ENCODE measurements around the gene AFF2. TPM values are rescaled to one million over a fixed set of nuclear protein-coding genes. Genes with fewer than 3 reads are reported as not detected.

AFF2 gene
- total RNA-seq, 4 donors from 2014 or later: 0.43 to 7.9 (median 4.3) TPM

DNA sequence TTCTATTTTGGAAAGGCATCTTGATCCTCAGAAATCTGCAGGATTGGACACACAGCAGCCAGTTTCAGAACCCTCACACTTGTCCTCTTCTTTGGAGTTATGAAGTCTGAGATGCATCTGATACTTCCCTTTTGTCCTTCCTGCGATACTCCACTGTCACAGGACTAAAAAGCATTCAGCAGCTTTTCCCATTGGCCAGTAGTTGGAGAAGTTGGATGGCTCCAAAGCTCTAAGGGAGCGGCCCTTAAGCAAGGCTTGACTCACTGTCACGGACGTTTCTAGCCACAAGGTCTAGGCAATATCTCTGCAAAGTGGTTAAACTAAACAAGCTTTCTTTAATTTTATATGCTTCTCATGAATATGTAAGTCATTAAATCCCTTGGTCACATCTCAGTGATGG, 417.0 kb downstream of the AFF2 start:
- no peaks in the 10 kb centered on the region for H3K27me3 ChIP-seq
- H3K4me3 ChIP-seq: no peak overlapping the region
- no peak overlapping the region for H3K27ac ChIP-seq
- intact Hi-C loops (cut with DNase I; ENCODE audit: low total_unique reads): no loop called here
- H3K9me3 ChIP-seq: no peaks in the 10 kb centered on the region
- no peaks in the 10 kb centered on the region for H3K36me3 ChIP-seq
- TF ChIP-seq, protein P1, sequence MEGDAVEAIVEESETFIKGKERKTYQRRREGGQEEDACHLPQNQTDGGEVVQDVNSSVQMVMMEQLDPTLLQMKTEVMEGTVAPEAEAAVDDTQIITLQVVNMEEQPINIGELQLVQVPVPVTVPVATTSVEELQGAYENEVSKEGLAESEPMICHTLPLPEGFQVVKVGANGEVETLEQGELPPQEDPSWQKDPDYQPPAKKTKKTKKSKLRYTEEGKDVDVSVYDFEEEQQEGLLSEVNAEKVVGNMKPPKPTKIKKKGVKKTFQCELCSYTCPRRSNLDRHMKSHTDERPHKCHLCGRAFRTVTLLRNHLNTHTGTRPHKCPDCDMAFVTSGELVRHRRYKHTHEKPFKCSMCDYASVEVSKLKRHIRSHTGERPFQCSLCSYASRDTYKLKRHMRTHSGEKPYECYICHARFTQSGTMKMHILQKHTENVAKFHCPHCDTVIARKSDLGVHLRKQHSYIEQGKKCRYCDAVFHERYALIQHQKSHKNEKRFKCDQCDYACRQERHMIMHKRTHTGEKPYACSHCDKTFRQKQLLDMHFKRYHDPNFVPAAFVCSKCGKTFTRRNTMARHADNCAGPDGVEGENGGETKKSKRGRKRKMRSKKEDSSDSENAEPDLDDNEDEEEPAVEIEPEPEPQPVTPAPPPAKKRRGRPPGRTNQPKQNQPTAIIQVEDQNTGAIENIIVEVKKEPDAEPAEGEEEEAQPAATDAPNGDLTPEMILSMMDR (IDR thresholded peaks at IDR 0.05): no peak
- TF ChIP-seq POLR2A (IDR thresholded peaks at IDR 0.05): no peak
- no peaks in the 10 kb centered on the region for H3K4me1 ChIP-seq
- no peak for DNase-seq

DNA sequence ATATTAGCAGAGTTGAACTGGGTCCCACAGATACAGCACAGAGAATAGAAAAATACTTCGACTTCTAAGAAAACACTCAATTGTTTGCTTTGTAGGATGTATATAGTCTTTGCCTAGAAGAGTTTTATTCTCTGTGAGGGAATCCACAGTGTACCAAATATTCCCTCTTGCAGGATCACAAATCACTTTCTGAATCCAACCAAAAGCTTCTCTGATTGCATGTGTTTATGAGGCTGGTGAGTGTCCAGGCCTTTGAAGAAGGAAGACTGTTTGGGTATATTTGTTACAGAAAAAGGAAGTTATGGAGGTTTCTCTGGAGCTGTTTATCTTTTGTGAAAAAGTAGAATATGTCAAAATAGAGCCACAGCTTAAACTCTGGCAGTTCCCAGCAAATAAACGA, 423.2 kb downstream of the AFF2 start:
- no peak overlapping the region for H3K4me3 ChIP-seq
- no peaks in the 10 kb centered on the region for H3K36me3 ChIP-seq
- H3K9me3 ChIP-seq: no peaks in the 10 kb centered on the region
- DNase-seq: no peak
- TF ChIP-seq POLR2A (IDR thresholded peaks at IDR 0.05): no peak
- TF ChIP-seq, protein P1 (IDR thresholded peaks at IDR 0.05): no peak
- no peaks in the 10 kb centered on the region for H3K27me3 ChIP-seq
- intact Hi-C loops (cut with DNase I; ENCODE audit: low total_unique reads): no loop called here
- H3K4me1 ChIP-seq: no peaks in the 10 kb centered on the region
- no peak overlapping the region for H3K27ac ChIP-seq

DNA sequence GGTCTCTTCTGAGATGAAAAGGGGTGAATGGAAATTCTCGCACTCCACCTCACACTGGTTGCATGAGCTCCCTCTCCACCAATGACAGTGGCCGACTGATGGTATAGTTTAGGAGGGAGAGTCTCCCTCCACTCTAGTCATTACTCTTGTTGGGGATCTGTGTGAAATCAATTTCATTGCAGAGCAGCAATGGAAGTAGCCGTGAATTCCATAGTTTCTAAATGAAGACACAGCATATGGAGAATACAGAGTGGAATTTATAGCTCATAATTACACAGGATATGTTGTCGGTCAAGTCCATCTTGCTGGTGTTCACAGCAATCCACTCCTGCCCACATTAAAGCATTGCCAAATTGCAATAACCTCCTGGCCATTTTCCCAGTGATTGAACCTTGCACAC, 426.0 kb downstream of the AFF2 start:
- no peak for DNase-seq
- intact Hi-C loops (cut with DNase I; ENCODE audit: low total_unique reads): no loop called here
- Histone ChIP-seq H3K27me3 (no peaks in the 10 kb centered on the region), H3K4me3 (no peak overlapping the region), H3K36me3 (no peaks in the 10 kb centered on the region), H3K4me1 (no peaks in the 10 kb centered on the region), H3K27ac (no peak overlapping the region), H3K9me3 (no peaks in the 10 kb centered on the region)
- TF ChIP-seq, protein P1 (IDR thresholded peaks at IDR 0.05): no peak
- TF ChIP-seq POLR2A (IDR thresholded peaks at IDR 0.05): no peak

DNA sequence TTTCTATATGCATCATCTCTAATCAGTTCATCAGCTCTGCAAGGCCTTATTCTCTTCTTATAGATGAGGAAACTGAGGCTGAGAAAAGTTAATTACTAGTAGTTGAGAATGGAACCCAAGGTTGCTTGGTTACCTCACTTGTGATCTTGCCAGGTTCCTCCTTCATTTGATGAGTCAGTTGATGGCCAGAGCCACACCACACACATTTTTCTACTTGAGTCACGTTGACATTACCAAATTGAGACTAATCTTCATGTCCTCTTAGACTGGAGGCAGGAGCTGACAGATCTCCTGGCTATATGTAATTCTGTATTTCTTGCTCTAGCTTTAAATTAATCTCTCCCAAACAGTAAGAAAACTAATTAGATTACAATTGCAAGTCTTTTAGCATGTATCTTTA, 428.4 kb downstream of the AFF2 start:
- no peak overlapping the region for H3K27ac ChIP-seq
- no peaks in the 10 kb centered on the region for H3K9me3 ChIP-seq
- intact Hi-C loops (cut with DNase I; ENCODE audit: low total_unique reads): no loop called here
- H3K4me3 ChIP-seq: no peak overlapping the region
- H3K4me1 ChIP-seq: no peaks in the 10 kb centered on the region
- TF ChIP-seq, protein P1 (IDR thresholded peaks at IDR 0.05): no peak
- TF ChIP-seq POLR2A (IDR thresholded peaks at IDR 0.05): no peak
- no peaks in the 10 kb centered on the region for H3K36me3 ChIP-seq
- no peak for DNase-seq
- H3K27me3 ChIP-seq: no peaks in the 10 kb centered on the region

DNA sequence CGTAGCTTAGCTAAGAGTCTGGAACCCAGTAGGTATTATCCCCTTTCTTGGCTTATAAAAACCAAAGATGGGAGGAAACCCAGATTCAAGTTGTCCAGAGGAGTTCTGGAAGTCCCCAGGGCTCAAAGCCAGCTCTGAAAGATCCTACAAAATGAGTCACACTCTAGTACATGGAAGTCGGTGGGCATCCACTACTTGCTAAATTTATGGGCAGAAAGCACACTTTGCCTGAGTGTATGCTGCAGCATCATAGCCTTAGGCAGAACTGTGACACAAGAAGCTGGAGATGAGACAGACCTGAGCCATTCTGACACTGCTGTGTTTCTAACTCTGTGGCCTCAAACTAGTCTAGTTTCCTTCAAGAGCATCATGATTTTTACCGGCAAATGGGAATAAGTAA, 429.3 kb downstream of the AFF2 start:
- Histone ChIP-seq H3K27me3 (no peaks in the 10 kb centered on the region), H3K4me3 (no peak overlapping the region), H3K27ac (no peak overlapping the region), H3K36me3 (no peaks in the 10 kb centered on the region), H3K9me3 (no peaks in the 10 kb centered on the region), H3K4me1 (no peaks in the 10 kb centered on the region)
- TF ChIP-seq POLR2A (IDR thresholded peaks at IDR 0.05): no peak
- TF ChIP-seq, protein P1 (IDR thresholded peaks at IDR 0.05): no peak
- no peak for DNase-seq
- intact Hi-C loops (cut with DNase I; ENCODE audit: low total_unique reads): no loop called here

Data from uterus (tissue), 4 donors.